Measurements from ENCODE around the gene FAM162B.
"Not testable (repeated sequence)": the region's sequence is repeated elsewhere in the genome, so short reads cannot be mapped to it uniquely, and the experiment has no call there.

FAM162B gene

DNA sequence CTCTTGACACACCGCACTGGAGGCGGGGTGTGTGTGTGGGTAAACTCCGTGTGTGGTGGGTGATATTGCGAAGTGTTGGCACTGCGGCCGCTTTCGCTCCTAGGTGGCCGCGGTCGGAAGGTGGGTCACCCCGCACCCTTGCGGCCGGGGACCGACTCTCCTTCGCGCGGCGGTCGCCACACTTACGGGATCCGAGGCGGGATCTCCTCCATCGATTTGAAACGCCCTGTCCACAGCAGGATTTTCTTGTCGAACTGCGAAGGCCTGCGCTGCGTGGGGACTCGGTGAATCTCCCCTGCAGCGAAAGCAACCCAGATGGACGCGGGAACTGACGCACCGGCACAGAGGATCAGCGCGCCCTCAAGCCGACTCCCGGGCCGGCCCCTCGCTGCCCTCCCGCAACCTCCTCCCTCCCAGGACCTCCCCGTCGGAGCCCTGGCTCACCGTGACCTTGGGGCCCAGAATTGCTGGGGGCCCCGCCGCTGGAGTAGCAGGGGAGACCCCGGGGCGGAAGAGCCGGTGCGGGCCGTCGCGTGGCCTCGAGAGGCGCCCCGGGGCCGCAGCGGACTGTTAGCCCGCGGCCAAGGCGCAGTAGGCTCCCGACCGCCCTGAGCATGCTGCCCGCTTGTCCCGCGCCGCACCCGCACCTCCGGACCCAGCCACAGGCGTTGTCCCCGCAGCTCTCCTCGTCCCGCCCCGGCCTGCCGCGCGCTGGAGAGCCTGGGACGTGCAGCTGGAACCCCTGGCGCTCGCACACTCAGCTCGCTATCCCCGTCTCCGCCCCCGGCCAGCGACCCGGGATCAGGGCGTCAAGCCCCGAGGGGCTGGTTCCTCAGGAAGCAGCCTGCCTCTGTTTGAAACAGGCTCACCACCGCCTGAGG, at the start of gene FAM162B:
FAM162B (minus strand) TSS at position 759 of the 881 bp plus-strand sequence; CDS start at position 616, 143 bp downstream.
- DNase-seq, result peak; percentile 51

DNA sequence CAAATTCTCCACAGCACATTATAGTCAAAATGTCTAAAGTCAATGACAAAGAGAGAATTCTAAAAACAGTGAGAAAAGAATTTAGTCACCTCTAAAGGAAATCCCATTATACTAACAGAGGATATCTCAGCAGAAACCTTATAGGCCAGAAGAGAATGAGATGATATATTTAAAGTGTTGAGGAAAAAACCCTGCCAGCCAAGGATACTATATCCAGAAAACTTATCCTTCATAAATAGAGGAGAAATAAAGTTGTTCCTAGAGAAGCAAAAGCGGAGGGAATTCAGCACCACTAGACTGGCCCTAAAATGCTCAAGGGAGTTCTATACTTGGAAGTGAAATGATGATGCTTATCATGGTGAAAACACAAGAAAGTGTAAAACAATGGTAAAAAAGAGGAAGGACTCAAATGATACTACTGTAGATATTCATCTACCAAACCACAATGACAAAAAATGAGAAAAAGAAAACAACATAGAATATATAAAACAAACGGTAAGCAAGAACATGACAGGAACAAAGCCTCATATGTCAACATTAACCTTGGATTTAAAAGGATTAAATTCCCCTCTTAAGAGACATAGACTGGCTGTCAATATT, 46.6 kb upstream of the FAM162B start:
- DNase-seq, result no peak

DNA sequence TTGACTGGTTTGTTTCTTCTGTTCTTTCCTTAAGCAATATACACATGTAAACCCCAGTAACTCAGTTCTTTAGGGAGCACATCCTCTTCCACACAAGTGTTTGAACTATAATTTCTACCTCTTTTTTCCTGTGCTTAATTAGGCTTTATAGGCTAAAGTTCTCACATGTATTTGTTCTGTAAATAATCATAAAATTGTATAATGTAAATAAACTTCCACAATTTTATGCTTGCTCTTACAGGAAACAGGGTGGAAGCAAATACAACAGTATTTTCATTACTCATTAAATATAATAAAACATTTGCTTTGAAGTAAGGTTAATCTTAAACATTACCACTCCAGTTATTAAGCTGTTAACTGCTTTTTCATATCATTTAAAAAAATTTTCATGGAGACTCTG, 36.5 kb upstream of the FAM162B start:
- DNase-seq, result no peak

GRCh38 chr6:116799945-116800344, 34.4 kb upstream of the FAM162B start:
- no peak for DNase-seq

DNA sequence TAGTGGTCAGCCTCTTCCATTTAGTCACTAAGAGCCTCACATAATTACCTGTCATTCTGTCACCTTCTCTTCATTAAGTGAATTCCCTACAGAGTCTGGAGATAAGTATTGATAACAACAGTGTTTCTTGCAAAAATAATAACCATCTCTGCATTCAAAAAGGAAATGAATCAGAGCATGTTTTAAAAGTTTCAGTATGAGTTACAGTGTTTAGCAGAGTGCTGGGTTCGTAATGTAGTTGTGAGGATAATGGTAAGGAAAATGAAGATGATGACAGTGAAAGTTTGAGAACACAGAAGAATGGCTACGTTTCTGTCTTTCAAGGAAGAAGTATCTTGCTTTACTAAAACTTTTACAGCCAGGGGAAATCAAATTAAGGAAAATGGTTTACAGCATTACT, 32.1 kb upstream of the FAM162B start:
- DNase-seq, result no peak

- DNase-seq, result no peak
These were observed 27.7 kb upstream of the FAM162B start for GRCh38 chr6:116793224-116793623.

DNA sequence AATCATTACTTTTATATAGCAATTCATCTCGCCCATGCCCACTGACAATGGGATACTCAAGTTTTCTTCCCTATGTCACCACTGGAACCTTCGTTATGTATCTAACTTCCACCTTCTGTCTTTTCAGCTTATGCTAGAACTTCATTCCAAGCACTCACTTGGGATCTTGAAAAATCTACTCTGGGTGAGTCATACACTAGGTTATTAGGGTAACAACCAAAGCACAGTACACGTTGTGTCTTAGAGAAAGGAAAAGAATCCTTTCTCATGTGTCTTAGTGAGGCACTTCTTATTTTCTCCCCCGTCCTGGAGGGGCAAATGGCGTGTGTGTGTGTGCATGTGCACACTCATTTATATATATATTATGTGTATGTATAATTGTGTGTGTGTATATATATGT, 18.3 kb upstream of the FAM162B start:
- DNase-seq, result no peak

GRCh38 chr6:116779573-116780164, 14.2 kb upstream of the FAM162B start:
- no peak for DNase-seq

DNA sequence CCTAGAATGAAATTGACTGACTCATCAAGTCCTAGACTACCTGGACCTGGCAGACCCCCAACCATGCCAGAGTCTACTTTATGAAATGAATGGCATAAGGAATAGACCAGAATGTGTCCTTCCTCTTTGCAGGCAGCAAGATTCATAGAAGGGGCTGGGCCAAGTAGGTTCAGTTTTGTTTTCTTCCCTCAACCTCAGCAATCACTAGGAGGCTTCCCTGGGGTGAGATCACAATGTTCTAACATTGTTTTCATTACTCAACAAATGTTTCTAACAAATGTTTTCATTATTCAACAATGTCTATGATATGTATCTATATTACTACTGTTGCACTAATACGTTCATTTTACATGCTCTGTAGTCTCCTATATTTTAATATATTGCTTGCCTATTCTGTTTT, 8.4 kb upstream of the FAM162B start:
- DNase-seq, result no peak

GRCh38 chr6:116772450-116772849, 6.9 kb upstream of the FAM162B start:
- DNase-seq, result no peak

DNA sequence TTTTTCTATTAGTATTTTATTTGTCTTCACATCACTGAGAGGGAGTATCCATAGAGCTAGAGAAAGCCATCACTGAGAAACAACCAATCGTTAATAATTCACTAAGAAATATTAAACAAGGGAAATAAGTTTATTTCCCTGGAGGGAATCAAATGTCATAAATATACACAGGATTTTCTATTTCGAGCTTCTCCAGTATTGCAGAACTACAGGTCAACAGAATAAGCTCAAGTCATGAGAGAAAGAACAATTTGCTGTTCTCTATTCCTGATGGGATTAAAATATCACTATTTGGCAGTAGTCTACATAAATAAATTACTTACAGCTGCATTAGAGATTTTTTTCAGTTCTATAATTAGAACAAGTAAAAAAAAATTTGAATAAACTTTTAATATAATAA, 2.2 kb upstream of the FAM162B start:
- no peak for DNase-seq

DNA sequence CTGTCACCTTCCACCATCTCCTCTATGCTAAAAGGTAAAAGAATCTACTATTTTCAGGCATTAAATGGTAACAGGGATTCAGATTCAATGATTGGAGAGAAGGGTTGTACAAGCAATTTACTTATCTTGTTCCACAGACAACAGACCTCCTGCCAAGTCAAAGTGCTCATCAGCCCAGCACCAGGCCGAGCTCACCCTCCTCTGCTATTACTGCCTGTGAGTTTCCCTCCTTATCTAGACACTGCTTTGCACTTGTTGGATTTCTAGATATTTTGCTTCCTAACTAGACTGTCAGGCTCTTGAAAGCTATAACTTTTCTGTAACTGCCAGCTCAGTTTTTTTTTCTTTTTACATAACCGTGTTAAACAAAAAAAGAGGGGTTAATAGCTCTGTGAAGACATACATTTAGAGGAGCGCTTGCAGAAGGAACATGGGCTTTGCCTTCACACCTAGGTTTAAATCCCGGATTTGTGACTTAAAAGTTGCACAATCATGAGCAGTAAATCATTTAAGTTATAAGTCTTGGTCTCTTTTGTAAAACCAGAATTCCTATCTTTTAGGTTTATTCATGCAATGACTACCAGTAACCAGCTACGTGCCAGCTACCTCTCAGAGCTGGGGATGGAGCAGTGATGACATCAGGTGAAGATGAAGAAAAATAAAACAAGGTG, 1.1 kb upstream of the FAM162B start:
- no peak for DNase-seq

GRCh38 chr6:116764629-116764960, 924 bp downstream of the FAM162B start:
- DNase-seq, result no peak

GRCh38 chr6:116763906-116764628, 1.5 kb downstream of the FAM162B start:
- no peak for DNase-seq

DNA sequence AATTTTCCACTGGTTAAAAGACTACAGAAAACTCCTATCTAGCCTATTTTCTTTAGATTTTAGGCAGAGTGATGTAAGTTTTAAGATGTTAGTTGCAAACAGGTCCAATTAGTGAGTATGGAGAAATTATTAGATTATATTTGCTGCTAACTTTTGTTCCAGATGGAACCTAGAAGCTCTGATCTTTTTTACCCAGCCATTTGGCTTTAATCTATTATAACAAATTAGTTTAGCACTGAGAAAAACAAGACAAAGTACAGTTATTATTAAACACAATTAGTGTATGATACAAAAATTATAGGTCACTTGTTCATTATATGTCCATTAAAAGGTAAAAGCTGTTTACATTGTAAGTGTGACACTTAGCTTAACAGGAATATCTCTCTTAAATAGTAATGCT, 2.5 kb downstream of the FAM162B start:
- no peak for DNase-seq

GRCh38 chr6:116762235-116762634, 3.3 kb downstream of the FAM162B start:
- DNase-seq, result no peak

DNA sequence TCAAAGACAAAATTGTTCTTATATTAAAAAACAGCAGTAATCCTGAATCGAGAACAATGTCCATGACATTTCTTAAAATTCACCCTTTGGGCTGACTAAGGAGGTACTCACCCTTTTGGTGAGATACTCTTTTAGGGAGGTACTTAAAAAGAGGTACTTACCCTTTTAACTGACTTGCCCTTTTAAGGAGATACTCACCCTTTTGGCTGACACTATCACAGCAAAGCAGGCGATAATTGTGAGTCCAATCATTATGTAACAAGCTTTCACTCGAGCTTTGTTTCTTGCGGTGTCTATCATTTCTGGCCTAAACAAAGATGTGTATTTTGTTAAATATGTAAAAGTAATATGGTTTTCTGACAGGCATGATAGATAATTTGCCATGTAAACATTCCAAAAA, 3.7 kb downstream of the FAM162B start:
- DNase-seq, result no peak

DNA sequence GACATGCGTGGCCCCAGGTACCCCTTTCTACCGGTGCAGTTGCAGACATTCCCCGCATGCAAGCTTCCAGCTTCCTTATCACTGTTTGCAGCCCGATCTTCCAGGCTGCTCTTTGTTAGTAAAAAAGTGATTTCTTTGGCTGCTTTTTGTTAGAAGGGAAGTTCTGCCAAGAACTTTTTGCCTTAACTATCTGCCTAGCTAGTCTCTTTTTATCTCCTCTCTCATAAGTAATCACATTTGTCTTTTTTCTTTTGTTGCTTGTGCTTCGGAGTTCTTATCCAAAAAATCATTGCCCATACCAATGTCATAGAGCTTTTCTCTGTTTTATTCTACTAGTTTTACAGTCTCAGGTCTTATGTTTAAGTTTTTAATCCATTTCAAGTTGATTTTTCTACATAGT, 20.3 kb downstream of the FAM162B start:
- DNase-seq, result no peak

DNA sequence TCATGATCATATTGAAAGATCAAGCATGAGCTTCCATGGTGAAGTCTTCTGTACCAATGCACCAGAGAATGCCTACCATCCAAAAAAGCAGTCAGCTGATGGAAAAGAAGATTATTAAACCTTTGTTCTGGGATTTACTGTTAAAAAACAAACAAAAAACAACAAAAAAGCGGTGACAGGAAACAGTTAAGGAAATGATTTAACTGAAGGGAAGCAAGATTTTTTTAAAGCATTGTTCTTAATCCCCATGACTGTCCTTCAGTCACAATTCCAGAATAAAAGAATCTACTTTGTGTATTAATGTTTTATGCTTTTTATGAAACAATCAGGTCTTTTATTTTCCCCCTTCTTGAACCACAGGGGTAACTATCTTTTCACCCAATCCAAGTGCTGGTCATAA, 23.9 kb downstream of the FAM162B start:
- no peak for DNase-seq

DNA sequence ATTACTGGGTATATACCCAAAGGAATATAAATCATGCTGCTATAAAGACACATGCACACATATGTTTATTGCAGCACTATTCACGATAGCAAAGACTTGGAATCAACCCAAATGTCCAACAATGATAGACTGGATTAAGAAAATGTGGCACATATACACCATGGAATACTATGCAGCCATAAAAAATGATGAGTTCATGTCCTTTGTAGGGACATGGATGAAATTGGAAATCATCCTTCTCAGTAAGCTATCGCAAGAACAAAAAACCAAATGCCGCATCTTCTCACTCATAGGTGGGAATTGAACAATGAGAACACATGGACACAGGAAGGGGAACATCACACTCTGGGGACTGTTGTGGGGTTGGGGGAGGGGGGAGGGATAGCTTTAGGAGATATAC, 25.0 kb downstream of the FAM162B start:
- not testable (repeated sequence) for DNase-seq

DNA sequence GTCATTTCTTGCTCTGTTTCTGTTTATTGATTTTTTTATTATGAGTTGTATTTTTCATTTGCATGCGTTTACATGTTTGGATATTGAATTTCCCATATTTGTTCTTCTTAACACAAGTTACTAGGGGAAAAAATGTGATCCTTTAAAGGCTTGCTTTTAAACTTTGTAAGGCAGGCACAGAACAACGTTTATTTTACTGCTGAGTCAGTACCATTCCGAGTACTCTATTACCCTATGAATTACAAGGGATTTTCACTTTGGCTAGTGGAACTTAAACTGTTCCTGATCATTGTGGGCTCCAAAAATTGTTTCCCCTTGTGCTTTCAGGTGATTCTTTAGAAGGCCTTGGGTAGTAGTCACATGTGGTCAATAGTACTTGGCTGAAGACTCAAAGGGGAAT, 28.5 kb downstream of the FAM162B start:
- DNase-seq, result no peak

DNA sequence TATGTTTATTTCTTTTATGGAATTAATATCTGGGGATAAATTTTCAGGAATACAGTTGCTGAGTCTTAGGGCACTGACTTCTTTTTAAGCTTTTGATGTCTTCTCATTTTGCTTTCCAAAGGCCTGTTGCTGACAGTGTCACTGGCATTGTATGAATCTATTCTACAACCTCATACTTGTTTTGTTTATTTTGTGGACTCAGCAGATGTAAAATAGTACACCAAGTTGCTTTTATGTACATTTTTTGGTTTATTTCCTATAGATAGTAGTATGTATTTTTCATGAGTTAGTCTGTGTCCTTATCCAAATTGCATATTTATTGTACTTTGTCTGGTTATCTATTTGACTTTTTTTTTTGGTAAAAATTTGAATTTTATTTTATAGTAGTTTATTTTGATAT, 35.0 kb downstream of the FAM162B start:
- DNase-seq, result no peak

GRCh38 chr6:116726947-116727346, 38.6 kb downstream of the FAM162B start:
- no peak for DNase-seq

Measured in left hindlimb (tissue), 1 donor.